Natural killer cell (primary cell): Measurements from ENCODE around the gene XDH. TPM values are rescaled to one million over a fixed set of nuclear protein-coding genes. Genes with fewer than 3 reads are reported as not detected.

Source experiments
- ATAC-seq, 3 donors: fragments of 150-1000 bp in 2 of 3; fragments of 200-7000 bp in 1 of 3; cut with Tn5 transposase; 1 replicate in 1 of 3; 2 replicates in 2 of 3; pipeline ENCODE4 v1.10.0; 2021; ENCODE audit warnings: mild to moderate bottlenecking in 2 of 3, moderate library complexity in 2 of 3
- DNase-seq, 2 donors: peaks; one replicate each; pipeline versions ENCODE4 v3.0.0 to v3.0.0-alpha.2; 2013 to 2021; ENCODE audit warnings: mixed read lengths in 1 of 2
- H3K27ac ChIP-seq: one replicate; pipeline ENCODE4 v1.5.1; 2013; ENCODE audit warnings: mild to moderate bottlenecking, low read length
- H3K27me3 ChIP-seq: one replicate; pipeline ENCODE4 v1.6.1; 2013; ENCODE audit warnings: low read length; ENCODE audit not compliant: control insufficient read depth, insufficient read depth
- H3K36me3 ChIP-seq: one replicate; pipeline ENCODE4 v1.6.1; 2013; ENCODE audit warnings: low read length; ENCODE audit not compliant: control insufficient read depth, insufficient read depth
- H3K4me1 ChIP-seq: one replicate; pipeline ENCODE4 v1.6.1; 2013; ENCODE audit warnings: low read length; ENCODE audit not compliant: control insufficient read depth, insufficient read depth
- H3K4me3 ChIP-seq: one replicate; pipeline ENCODE4 v1.5.1; 2013; ENCODE audit warnings: low read length
- H3K9me3 ChIP-seq: one replicate; pipeline ENCODE4 v1.6.1; 2013; ENCODE audit warnings: low read length; ENCODE audit not compliant: control insufficient read depth, insufficient read depth
- H3K27ac Mint-ChIP-seq, 2 donors: one replicate each; pipeline ENCODE4 v1.8.0; 2022; ENCODE audit warnings: mild to moderate bottlenecking in 2 of 2, mixed read lengths in 2 of 2, moderate library complexity in 1 of 2
- H3K27me3 Mint-ChIP-seq, 2 donors: one replicate each; pipeline ENCODE4 v1.8.0; 2022; ENCODE audit warnings: low read depth in 2 of 2, mixed read lengths in 2 of 2
- H3K36me3 Mint-ChIP-seq: one replicate; pipeline ENCODE4 v1.8.0; 2022; ENCODE audit warnings: mixed read lengths
- H3K4me1 Mint-ChIP-seq, 2 donors: one replicate each; pipeline ENCODE4 v1.8.0; 2022; ENCODE audit warnings: mixed read lengths in 2 of 2
- H3K4me3 Mint-ChIP-seq: one replicate; pipeline ENCODE4 v1.8.0; 2022; ENCODE audit warnings: mild to moderate bottlenecking, moderate library complexity, mixed read lengths
- H3K9me3 Mint-ChIP-seq, 2 donors: one replicate each; pipeline ENCODE4 v1.8.0; 2022; ENCODE audit warnings: mixed read lengths in 2 of 2
- CTCF ChIP-seq: fragments of 200-600 bp; IDR thresholded peaks from one replicate; pipeline ENCODE4 v1.8.0; 2022; ENCODE audit warnings: antibody characterized with exemption
- WGBS: methylation state at CpG from one replicate; pipeline ENCODE4 v1.1.7; 2013; ENCODE audit warnings: missing lambda C conversion rate; ENCODE audit not compliant: insufficient coverage; 5-methylcytosine and 5-hydroxymethylcytosine counted together
- intact Hi-C: fragments of 100-400 bp; cut with micrococcal nuclease; formaldehyde crosslinking; loops from one replicate; pipeline ENCODE4 v1.14.2; 2022
- total RNA-seq, 4 donors: library from RNA; stranded (reverse); fragments of 120-200 nt in 1 of 4; gene quantifications; one replicate each; pipeline versions ENCODE4 v1.2.3 to v1.2.4, GENCODE V29; 2013 to 2022

The XDH gene
- total RNA-seq, 3 donors from 2014 or later (not counting 1 experiment from before 2014, with no cell fraction given) = not detected

GRCh38 chr2:31406593-31407385, 7.8 kb downstream of the XDH start:
- H3K27me3 Mint-ChIP-seq = peaks cover 6 to 8% of the 10 kb centered on the region in 2 donors
- WGBS = 85% methylated on average over 4 of the region's 10 CpGs
- H3K27me3 ChIP-seq = no peaks in the 10 kb centered on the region
- intact Hi-C loops = no loop called here
- no peak for TF ChIP-seq CTCF
- no peak overlapping the region for H3K27ac Mint-ChIP-seq
- ATAC-seq = no peak
- H3K27ac ChIP-seq = no peak overlapping the region
- H3K9me3 Mint-ChIP-seq = no peaks in the 10 kb centered on the region
- no peaks in the 10 kb centered on the region for H3K9me3 ChIP-seq
- no peak overlapping the region for H3K4me3 ChIP-seq
- H3K4me1 Mint-ChIP-seq = no peaks in the 10 kb centered on the region
- no peak for DNase-seq
- no peak overlapping the region for H3K4me3 Mint-ChIP-seq
- no peaks in the 10 kb centered on the region for H3K36me3 Mint-ChIP-seq
- H3K36me3 ChIP-seq = no peaks in the 10 kb centered on the region
- no peaks in the 10 kb centered on the region for H3K4me1 ChIP-seq

GRCh38 chr2:31404827-31405226, 9.7 kb downstream of the XDH start:
- Mint-ChIP-seq H3K4me3 (no peak overlapping the region), H3K9me3 (no peaks in the 10 kb centered on the region), H3K27me3 (peaks cover 2 to 7% of the 10 kb centered on the region in 2 donors), H3K4me1 (no peaks in the 10 kb centered on the region), H3K36me3 (no peaks in the 10 kb centered on the region), H3K27ac (no peak overlapping the region)
- Histone ChIP-seq H3K27ac (no peak overlapping the region), H3K4me1 (no peaks in the 10 kb centered on the region), H3K27me3 (no peaks in the 10 kb centered on the region), H3K36me3 (no peaks in the 10 kb centered on the region), H3K4me3 (no peak overlapping the region), H3K9me3 (no peaks in the 10 kb centered on the region)
- DNase-seq (no peak), ATAC-seq (no peak)
- TF ChIP-seq CTCF = no peak
- 100% methylated on average over 3 of the region's 4 CpGs for WGBS
- intact Hi-C loops = no loop called here

- no peak for ATAC-seq
- Histone ChIP-seq H3K27ac (no peak overlapping the region), H3K36me3 (no peaks in the 10 kb centered on the region), H3K4me1 (no peaks in the 10 kb centered on the region), H3K9me3 (no peaks in the 10 kb centered on the region), H3K4me3 (no peak overlapping the region), H3K27me3 (no peaks in the 10 kb centered on the region)
- Mint-ChIP-seq H3K27ac (no peak overlapping the region), H3K4me3 (no peak overlapping the region), H3K27me3 (peaks cover 0 to 6% of the 10 kb centered on the region in 2 donors), H3K36me3 (no peaks in the 10 kb centered on the region), H3K9me3 (no peaks in the 10 kb centered on the region), H3K4me1 (no peaks in the 10 kb centered on the region)
- DNase-seq = no peak
- intact Hi-C loops = no loop called here
- 90% methylated on average over 1 of the region's 1 CpG for WGBS
- no peak for TF ChIP-seq CTCF
These were observed 10.2 kb downstream of the XDH start for GRCh38 chr2:31404302-31404701.

GRCh38 chr2:31402388-31402787, 12.2 kb downstream of the XDH start:
- no peaks in the 10 kb centered on the region for H3K36me3 Mint-ChIP-seq
- H3K4me1 Mint-ChIP-seq = no peaks in the 10 kb centered on the region
- no peaks in the 10 kb centered on the region for H3K9me3 Mint-ChIP-seq
- H3K27me3 Mint-ChIP-seq = peaks cover 0 to 7% of the 10 kb centered on the region in 2 donors
- no peak overlapping the region for H3K4me3 Mint-ChIP-seq
- intact Hi-C loops = no loop called here
- no peaks in the 10 kb centered on the region for H3K4me1 ChIP-seq
- H3K9me3 ChIP-seq = no peaks in the 10 kb centered on the region
- no peak for TF ChIP-seq CTCF
- H3K36me3 ChIP-seq = no peaks in the 10 kb centered on the region
- ATAC-seq (no peak), DNase-seq (no peak)
- no peak overlapping the region for H3K4me3 ChIP-seq
- no peak overlapping the region for H3K27ac Mint-ChIP-seq
- H3K27me3 ChIP-seq = no peaks in the 10 kb centered on the region
- 92% methylated on average over 1 of the region's 1 CpG for WGBS
- no peak overlapping the region for H3K27ac ChIP-seq
